GM19397 (cell line): Measurements from ENCODE around the gene JMJD7.

Source experiments
- ATAC-seq: cut with Tn5 transposase; IDR thresholded peaks from one replicate; pipeline ENCODE4 v1.9.1; 2021; ENCODE audit warnings: mild to moderate bottlenecking, moderate library complexity; ENCODE audit not compliant: unreplicated experiment

Gene JMJD7

DNA sequence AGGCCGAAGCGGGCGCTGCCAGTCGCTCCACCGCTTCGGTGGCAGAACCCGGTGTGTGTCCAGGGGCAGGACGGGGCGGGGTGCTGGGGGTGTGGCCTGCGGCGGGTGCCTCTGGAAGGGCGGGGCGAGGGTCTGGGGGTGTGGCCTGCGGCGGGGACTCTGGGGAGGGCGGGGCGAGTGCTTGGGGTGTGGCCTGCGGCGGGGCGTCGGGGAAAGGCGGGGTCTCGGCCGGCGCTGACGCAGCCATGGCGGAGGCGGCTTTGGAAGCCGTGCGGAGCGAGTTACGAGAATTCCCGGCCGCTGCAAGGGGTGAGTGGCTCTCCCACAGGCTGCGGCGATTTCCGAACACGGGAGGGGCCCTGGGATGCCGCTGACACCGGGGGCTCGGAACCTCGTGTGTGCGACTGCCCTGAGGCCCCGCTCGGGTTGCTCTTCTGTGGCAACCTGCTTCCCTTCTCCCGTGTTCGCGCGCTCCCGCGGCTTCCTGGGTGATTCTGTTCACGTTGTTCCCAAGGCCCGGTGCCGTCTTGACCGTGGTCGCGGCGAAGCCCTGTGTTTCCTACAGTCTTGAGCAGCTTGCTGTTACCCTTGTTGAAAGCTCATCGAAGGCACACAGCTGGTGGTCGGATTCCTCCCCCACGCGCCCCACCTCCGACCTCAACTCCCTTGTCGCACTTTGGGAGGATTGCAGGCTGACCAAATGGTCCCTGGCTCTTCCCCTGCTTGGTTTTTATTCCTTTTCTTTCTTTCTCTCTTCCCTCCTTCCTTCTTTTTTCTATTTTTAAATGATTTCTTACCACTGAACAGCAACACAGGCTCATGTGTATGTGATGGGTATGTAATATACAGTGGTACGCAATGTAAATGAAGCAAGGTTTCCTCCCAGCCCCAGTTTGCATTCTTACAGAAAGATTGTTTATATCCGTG, at the start of gene JMJD7:
TSS of gene JMJD7 (plus strand) at position 213 of the 927 bp plus-strand sequence. CDS start at position 246, 33 bp downstream.
- ATAC-seq, result peak; percentile 73

DNA sequence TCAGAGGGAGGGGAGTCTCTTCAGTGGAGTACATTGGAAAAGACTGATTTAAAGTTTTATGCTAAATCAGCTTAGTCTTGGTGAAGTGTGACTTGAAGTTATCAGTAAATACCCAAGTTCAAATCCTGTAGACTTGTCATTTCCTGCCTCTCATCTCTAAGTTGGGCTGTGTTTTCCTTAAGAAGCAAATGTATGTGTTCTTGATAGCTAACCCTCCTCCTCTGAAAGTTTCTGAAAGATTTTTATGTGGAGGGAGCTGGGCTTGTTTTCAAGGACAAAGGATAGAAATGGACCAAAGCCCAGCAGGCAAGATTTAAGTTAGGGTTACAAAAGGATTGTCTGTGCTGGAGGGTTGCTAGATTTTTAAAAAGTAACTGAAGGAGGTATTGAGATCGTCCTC, 49.4 kb upstream of the JMJD7 start:
- no peak for ATAC-seq

DNA sequence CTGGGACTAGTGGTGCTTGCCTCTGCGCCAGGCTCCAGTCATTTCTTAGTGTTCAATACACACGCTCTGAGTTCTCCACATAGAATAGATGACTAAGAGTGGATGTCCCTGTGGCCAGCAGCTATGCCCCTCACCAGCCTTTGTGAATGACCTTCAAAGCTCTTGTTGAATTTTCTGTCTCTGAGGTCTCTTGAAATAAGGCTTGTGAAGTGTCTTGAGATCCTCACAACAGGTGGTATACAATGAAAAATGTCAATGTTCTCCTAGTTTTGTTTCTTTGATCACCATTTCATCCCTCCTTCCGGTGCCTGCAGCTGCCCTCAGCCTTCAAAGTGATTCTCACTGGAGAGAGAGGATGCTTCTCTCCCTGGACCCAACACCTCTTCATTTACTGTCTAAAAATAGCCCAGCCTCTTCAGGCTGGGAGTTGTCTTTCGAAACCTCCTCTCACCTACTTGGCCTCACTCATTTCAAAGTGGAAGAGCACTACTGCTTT, 48.2 kb upstream of the JMJD7 start:
- no peak for ATAC-seq

DNA sequence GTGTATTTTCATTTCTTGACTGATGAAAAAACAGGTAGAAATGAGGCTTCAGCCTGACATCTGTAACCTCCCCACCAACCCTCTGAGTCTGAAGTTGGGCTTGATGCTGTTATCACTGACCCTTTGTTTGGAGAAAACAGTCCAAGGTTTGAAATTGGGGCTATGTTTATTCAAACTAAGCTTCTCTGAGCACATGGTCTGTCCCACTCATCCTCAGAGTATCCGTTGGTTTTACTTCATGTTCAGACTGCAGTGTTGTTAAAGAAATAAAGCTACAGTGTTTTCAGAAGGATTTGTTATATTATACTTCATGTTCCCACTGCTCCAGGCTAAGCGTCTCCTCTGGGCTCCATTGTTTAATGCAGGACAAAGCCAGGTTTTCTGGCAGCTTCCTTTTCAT, 47.6 kb upstream of the JMJD7 start:
- ATAC-seq, result no peak

GRCh38 chr15:41780727-41781126, 47.2 kb upstream of the JMJD7 start:
- ATAC-seq, result no peak

DNA sequence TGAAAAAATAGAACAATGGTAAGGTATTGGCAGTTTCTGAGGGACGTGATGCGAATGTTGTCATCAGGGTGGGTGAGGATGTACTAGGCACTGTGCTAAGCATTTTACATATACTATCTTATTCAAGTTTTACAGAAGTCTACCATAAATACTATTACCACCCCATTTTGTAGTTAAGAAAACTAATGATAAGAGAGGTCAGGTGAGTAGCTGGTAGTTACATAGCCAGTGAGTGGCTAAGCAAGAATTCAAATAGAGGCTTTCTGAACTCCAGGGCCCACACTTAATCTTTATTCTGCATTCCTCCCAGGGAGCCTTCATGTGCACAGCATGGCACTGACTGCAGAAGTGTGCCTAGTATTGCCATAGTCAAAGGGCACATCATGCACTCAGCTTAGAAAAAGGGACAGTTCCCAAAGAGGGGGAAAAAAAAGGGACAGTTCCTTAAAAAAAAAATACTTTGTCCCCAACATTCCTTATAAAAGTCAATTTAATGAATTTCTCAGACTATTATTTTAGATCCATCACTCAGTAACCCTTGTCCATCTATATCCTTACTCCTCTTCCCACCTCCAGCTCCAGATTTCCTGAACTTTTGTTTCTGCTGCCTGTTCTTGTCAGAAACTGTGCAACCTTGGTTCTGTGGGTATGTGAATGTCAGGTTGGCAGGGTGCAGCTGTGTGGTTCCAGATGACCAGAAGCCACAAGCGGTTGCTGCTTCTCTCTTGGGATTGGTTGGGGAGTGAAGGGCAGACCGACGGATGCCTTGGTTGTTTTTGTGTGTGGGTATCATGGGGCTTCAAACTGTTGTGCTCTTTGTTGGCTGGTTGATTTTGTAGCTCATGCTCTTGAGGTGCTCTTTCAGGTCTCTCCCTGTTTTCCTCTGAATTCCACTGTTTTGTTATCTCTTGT, 45.3 kb upstream of the JMJD7 start:
- no peak for ATAC-seq

DNA sequence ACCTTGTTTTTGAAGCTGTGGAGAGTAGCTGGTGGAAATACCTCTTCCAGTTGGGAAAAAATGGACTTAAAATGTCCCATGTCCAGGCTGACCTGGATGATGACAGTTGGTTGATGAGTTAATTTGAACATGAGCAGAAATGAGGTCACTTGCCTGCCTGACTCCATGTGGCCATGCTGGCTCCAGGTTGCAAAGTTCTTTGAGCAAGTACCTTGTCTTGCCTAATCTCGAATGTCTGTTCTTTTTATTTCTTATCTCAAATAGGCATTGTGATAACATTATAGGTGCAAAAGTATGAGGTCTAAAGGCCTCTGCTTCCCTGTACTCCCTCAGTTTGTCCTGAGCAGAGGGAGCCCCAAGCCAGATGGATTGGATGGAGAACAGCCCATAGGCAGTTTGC, 44.6 kb upstream of the JMJD7 start:
- no peak for ATAC-seq

- no peak for ATAC-seq
Measured at GRCh38 chr15:41788262-41788661, 39.6 kb upstream of the JMJD7 start.

DNA sequence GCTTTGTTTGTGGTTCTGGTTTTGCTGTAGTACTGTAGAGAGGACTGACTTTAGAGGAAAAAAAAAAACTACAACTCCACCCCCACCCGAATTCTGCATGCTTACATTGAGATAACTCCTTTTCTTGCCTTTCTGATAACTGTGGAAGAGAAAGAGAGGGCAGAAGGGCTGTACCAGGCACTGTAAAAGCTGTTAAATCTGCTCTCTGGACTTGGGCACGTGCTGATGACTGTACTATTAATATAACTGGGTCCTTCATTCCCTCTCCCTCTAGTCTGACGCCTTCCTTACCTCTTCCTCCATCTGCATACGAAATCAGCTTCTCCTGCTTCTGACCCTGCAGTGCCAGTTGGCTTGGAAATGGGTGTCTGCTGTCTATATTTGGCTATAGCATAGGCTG, 38.7 kb upstream of the JMJD7 start:
- no peak for ATAC-seq

GRCh38 chr15:41789662-41790061, 38.2 kb upstream of the JMJD7 start:
- no peak for ATAC-seq

- ATAC-seq, result no peak
Measured at GRCh38 chr15:41790169-41790568, 37.7 kb upstream of the JMJD7 start.

DNA sequence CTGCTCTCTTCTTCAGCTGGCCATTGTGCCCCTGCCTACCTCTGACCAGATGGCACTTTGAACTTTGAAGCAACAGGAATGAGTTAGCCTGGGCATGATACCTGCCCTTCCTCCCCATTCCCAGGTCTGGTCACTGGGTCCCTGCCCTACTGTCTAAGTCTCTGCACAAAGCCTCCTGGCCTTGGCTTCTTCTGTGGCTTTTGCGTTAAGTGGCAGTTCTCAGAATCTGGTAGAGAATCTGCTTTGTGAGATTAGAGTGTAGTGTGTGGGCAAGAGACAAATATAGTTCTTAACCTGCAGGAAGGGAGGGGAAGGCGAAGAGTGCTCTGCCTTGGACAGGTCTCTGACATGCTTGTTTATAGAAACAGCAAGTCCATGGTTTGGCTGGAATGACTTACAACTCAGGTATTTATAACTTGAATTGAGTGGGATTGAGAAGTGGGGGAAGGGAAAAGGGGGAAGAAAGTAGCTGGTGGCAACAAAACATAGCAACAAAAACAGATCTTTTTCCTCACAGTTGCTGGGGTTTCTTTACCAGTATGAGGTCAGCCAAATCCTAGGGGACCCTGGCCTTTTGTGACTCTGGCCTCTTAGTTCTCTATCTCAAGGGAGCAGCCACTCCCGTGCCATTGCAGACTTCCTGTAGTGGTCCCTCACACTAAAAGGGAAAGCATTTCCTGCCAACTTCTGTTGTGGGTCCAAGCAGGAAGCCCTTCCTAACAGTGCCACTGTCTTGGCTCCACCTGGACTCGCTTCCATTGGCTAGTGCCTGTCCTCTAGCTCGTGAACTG, 36.9 kb upstream of the JMJD7 start:
- ATAC-seq, result no peak

DNA sequence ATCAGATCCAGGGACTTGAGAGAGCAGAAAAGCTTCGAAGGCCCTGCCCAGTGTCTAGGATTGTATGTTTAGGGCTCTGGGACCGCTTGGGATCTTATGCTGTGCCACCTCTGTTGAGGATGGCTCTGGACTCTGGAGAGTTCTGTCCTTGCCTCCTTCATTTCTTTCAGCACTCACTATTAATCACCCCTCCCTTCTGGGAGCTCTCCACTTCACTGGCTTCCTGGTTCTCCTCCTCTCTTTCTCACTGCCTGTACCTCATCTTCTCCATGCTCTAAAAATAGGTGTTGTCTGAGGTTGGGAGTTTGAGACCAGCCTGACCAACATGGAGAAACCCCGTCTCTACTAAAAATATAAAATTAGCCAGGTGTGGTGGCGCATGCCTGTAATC, 36.4 kb upstream of the JMJD7 start:
- ATAC-seq, result no peak

DNA sequence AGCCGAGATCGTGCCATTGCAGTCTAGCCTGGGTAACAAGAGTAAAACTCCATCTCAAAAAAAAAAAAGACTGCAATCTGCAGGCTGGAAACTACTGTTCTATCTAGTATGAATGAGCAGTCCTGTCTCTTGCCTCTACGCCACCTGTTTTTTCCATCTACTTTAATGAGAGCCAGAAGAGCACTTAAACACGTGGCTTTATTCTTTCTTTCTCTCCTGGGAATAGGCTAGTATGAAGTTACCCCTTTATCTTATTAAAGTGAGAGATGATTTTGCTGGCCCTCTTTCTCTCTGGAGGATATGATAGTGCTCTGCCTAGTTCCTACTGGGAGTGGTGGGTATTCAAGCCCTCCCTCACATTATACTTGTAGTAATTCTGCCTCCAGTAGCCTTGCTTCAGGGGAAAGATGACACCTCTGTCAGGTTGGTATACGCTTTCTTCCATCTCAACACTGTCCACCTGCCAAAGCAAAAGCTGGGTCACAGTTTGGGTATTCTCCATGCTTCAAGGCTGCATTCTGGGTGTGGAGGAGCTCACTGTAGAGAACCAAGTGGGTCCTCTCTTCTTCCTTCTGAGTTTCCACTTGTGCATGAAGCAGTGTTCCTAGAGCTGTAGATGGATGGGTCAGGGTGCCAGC, 35.8 kb upstream of the JMJD7 start:
- no peak for ATAC-seq

DNA sequence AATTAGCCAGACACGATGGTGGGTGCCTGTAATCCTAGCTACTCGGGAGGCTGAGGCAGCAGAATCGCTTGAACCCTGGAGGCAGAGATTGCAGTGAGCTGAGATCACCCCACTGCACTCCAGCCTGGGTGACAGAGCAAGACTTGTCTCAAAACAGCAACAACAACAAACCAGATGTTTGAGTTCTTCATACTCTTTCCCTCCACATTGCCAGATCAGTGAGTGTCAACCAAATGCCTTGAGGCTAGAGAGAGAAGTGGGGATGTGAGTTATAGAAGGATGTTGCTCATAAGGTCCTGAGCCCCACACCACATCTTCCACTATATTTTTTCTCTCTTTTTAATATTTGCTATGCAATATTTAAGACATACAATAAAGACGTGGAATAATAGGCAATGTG, 33.8 kb upstream of the JMJD7 start:
- ATAC-seq, result no peak

GRCh38 chr15:41795996-41796856, 31.7 kb upstream of the JMJD7 start:
- no peak for ATAC-seq

GRCh38 chr15:41797201-41797944, 30.5 kb upstream of the JMJD7 start:
- no peak for ATAC-seq

DNA sequence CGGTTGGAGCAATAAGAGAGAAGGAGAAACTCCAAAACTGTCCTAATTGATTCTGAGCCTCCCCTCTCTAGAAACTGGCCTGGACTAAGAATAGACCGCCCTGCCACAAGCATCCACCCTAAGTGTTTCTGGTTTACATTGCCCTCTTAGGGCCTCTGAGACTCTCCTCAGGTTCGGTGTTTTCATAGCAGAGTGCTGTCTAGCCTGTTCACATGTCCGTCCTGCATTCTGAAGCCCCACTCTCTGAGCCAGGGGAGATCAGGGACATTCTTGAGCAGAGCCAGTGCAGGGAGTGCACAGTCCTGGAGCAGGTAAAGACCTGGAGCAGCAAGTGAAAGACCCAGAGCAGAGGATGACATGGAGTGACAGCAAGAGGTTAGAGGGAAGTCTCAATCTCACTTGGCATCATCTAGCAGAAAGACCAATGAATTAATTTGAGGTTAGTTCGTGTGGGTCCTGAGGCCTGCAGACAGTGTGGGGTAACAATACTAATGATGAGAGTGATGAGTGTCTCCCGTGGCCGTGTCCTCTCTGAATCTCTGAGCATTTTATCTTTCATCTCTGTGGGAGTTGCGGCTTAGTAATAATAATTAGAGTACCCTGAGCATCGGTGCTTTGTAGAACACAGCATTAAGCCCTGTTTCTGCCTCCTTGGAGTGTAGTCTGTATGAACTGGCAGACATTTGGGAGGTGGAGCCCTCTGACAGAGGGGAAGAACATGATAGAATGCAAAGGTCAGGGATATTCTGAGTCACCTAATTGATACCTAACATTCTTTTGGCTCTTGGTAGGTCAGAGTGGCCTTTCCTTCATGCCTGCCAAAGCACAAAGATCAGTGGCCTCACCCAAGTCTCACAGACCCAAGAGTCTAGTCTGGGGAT, 29.0 kb upstream of the JMJD7 start:
- ATAC-seq, result no peak
